HG03135 (cell line): ENCODE data around the gene SPESP1.

Source experiments
- ATAC-seq: cut with Tn5 transposase; IDR thresholded peaks from one replicate; pipeline ENCODE4 v1.9.1; 2021; ENCODE audit warnings: mild to moderate bottlenecking, moderate library complexity; ENCODE audit not compliant: unreplicated experiment

Gene SPESP1

DNA sequence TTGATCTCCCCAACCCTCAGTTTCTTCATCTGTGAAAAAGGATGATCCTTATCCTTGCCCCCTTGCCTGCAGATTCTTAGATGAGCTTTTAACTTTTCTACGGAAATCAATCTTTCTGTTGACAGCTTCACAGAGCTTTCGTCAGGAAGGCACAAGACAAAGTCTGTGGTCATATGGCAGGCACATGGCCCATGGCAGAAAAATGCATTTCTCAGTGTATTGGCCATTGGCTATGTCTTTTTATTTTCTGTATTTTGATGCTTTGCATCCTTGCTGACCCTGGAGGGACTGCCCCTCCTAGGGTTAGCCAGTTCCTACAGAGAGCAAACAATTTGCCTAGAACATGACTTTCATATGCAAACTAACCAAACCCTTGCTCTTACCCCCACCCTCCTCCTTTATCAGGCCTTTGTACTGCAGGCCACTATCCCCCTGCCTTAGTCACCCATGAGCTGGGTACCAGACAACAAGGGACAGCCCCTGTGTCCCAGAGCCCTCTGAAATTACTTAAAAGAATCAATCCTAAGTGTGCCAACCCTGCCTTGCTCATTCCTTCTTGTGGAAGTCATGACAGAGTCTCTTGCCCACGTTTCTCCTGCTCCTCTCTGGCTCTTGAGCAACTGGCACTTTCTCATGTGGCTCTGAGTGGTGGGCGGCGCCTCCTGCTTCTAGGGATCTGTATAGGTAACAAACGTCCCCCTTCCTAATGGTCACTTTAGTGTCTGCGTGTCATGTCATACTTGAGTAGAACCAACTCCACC, 60.1 kb downstream of the SPESP1 start:
- no peak for ATAC-seq

DNA sequence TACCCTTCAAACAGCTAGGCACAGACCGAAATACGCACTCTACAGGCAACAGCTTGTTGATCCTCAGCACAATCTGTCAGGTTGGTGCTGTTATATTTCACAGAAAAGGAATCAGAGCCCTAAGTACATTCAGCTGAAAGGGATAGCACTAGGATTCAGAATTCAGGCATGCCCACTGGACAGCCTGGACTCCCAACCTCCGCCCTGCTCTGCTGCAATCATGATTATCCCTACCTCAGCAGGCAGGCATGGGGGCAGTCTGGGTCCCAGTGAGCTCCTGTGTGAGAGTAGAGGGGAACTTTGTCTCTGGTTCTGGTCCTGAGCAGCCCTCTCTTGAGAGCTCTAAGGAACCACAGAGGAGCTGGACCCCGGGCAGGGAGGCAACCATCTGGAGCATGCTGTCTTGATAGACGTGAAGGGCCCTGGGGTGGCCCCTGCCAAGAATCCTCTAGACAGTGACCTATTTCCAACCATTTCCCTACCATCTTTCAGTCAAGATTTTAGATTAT, 60.7 kb downstream of the SPESP1 start:
- ATAC-seq = no peak

DNA sequence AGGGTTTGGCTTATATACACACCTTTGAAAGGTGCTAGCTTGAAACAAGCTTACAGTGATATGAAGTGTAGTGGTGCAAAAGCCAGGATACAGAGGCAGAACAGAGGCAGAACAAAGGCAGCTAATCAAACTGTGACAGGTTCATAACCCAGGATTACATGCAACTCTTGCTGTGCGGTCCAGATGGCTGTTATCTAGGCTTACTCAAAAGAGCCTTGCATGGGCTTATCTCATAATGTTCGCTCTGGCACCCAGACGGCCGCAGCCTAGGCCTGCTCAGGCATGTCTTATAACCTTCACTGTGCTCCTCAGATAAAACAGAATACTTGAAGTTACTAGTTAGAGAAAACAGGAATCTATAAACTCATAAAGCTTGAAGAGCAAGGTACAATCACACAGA, 61.4 kb downstream of the SPESP1 start:
- no peak for ATAC-seq

DNA sequence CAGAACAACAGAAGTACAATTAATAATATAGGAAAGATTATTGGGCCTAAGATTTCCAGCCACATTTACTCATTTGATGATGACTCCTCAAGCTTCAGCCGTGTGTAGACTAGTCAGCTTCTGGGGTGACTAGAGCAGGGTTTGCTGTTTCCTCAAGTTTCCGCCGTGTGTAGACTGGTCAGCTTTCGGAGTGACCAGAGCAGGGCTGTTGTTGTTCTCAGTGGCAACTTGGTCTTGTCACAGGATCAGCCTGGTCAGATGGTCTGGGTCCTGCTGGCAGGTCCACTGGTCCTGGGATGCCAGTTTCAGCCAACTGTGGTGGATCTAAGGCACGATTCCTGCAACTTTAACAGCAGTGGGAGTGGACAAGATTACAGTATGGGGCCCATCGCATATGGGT, 62.4 kb downstream of the SPESP1 start:
- no peak for ATAC-seq

DNA sequence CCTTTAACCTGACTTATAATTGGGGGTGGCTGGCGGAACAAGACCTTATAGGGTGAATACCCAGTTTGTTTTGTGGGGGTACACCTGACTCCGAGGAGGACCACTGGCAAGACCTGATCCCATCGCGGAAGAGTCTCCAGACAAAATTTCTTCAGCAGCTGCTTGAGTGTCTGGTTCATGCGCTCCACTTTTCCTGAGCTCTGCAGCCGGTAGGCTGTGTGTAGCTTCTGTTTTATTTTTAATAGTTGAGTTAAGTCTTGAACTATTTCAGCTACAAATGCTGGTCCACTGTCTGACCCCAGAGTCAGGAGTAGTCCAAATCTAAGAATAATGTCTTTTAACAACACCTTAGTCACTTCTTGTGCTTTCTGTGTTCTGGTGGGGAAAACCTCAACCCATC, 63.0 kb downstream of the SPESP1 start:
- no peak for ATAC-seq

DNA sequence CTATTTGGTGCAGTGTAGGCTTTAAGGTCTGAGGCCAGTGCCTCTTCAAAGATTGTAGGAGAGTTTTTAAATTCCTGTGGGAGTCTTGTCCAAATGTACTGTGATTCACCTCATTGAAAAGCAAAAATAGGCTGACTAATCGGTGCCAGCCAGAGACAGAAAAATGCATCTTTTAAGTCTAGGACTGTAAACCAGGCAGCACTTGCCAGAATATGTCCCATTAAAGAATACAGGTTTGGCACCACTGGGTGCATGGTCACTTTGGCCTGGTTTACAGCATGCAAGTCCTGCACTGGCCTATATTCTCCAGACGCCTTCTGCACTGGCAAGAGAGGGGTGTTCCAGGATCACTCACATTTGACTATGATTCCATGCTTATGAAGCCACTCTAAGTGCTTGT, 63.8 kb downstream of the SPESP1 start:
- no peak for ATAC-seq

DNA sequence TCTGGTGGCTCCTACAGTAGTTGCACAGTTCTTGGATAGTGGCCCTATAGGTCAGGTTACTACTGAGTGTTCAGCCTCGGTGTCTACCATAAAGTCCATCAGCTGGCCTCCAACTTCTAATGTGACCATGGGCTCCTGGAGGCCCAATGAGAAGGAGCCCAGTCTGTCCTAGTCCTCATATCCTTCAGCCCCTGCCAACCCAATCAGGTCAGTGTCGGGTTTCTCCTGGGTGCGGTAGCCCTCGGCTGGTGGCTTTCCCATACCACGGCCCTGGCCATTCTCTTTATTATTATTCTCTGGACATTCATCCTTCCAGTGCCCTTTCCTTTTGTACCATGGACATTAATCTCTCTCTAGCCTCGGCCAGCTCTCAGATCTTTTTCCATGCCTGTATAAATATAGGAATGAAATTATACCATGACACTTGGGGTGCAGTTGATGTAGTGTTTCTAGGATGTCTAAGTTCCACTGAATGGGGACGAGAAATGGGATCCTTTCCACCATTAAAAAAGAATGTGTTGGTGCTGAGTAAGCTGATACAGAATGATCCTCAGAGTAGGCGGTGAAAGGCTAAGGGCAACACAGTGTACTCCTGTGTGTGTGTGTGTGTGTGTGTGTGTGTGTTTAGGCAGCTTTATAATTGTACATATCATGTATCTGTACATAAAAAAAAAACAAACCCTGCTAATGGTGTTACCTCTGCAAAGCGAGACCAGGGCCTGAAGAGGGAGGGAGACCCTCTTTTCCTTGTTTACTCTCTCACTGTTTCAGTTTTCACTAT, 64.8 kb downstream of the SPESP1 start:
- no peak for ATAC-seq
